ENCODE data around the gene SIAH1. TPM values are rescaled to one million over a fixed set of nuclear protein-coding genes. Genes with fewer than 3 reads are reported as not detected.

The SIAH1 gene
- polyA plus RNA-seq, 1 experiment: 11.7 TPM

DNA sequence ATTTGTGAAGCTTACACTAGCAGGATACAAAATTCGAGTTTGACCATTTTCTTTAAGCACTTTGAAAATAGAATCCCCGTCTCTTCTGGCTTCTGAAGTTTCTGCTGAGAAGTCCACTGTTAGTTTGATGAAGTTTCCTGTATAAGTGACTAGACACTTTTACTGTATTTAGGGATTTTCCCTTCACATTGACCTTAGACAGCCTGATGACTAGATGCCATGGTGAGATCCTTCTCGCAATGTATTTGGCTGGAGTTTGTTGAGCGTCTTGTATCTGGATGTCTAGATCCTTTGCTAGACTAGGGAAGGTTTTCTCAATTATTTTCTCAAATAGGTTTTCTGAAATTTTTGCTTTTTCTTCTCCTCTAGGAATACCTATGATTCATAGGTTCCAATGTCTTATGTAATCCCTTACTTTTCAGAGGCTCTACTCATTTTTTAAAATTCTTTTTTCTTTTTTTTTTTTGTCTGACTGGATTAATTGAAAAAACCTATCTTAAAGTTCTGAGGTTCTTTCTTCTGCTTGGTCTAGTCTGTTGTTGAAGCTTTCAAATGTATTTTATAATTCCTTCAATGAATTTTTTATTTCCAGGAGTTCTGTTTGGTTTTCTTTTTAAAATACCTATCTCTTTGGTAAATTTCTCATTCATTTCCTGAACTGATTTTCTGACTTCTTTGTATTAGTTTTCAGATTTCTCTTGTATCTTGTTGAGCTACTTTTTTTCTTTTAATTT lies 74.1 kb downstream of the SIAH1 start:
- Histone ChIP-seq H3K36me3 (ENCODE audit: control insufficient read depth, insufficient read depth, low read length) (peaks cover 2% of the 10 kb centered on the region), H3K27me3 (ENCODE audit: control insufficient read depth, insufficient read depth, low read length) (no peaks in the 10 kb centered on the region), H3K4me3 (ENCODE audit: low read depth, low read length) (no peak overlapping the region)
- ChIA-PET CTCF (interaction anchor here (0.8 kb wide), 1 partner anchor 11 kb away, joined by 3 read pairs; no protein-coding TSS in a partner anchor), POLR2A (no interaction called here)
- no peak for DNase-seq (ENCODE audit: low read depth)
- no peak for TF ChIP-seq CTCF (IDR thresholded peaks at IDR 0.05; ENCODE audit: insufficient read depth, low read depth, low read length)

Small RNAs within 50 kb of the gene (small RNA-seq; reads per million reads assigned to genes)
- gene RF00017 (ENCODE audit: insufficient read length, low read depth, low replicate concordance): not detected

Other genes with a start within 250 kb of the SIAH1 start
- not detected in 2 replicates for gene ABCC12, start 229.4 kb downstream of the SIAH1 start, polyA plus RNA-seq (2011; rRNA removed)
- 34.1 and 47.5 TPM in 2 replicates for gene LONP2, start 141.1 kb downstream of the SIAH1 start, polyA plus RNA-seq (2011; rRNA removed)
- gene ABCC11, start 137.9 kb downstream of the SIAH1 start, polyA plus RNA-seq (2011; rRNA removed): 0.06 and 0.09 TPM in 2 replicates
- gene N4BP1, start 224.8 kb upstream of the SIAH1 start, polyA plus RNA-seq (2011; rRNA removed): 10.0 and 12.2 TPM in 2 replicates

All from BJ (cell line).